Prostate gland (tissue), 2 donors: Measurements from ENCODE around the gene GABRQ. TPM values are rescaled to one million over a fixed set of nuclear protein-coding genes. Genes with fewer than 3 reads are reported as not detected.

Experiments
- DNase-seq: peaks from one replicate; pipeline ENCODE4 v3.0.0-alpha.2; 2019; ENCODE audit warnings: low spot score
- H3K27ac ChIP-seq, 2 donors: fragments of 200-600 bp; sonication (generic); 2 replicates each; pipeline ENCODE4 v1.5.1; 2017 to 2019
- H3K27me3 ChIP-seq: fragments of 200-600 bp; sonication (generic); replicated peaks from 2 replicates; pipeline ENCODE4 v1.5.1; 2019; ENCODE audit not compliant: insufficient read depth
- H3K36me3 ChIP-seq, 2 donors: fragments of 200-600 bp; sonication (generic); 1 replicate in 1 of 2; 2 replicates in 1 of 2; pipeline versions ENCODE4 v1.5.1 to v1.8.1; 2017 to 2019
- H3K4me1 ChIP-seq: fragments of 200-600 bp; sonication (generic); replicated peaks from 2 replicates; pipeline ENCODE4 v1.5.1; 2019
- H3K4me3 ChIP-seq, 2 donors: fragments of 200-600 bp; sonication (generic); 2 replicates each; pipeline ENCODE4 v1.5.1; 2017 to 2019
- H3K9me3 ChIP-seq: fragments of 200-600 bp; sonication (generic); 2 replicates; pipeline ENCODE4 v1.5.1; 2017
- POLR2A ChIP-seq: fragments of 450-650 bp; IDR thresholded peaks from one replicate; pipeline ENCODE4 v1.6.1; 2016; ENCODE audit warnings: antibody characterized with exemption, mild to moderate bottlenecking
- POLR2AphosphoS5 ChIP-seq: sonication (generic); formaldehyde crosslinking; IDR thresholded peaks from one replicate; pipeline ENCODE4 v1.6.1; 2017; ENCODE audit warnings: antibody characterized with exemption
- whole genome bisulfite sequencing: methylation state at CpG from one replicate; pipeline ENCODE4 v1.1.5; 2018; 5-methylcytosine and 5-hydroxymethylcytosine counted together
- intact Hi-C: fragments of 100-400 bp; cut with DNase I; formaldehyde crosslinking; loops from one replicate; pipeline ENCODE4 v1.14.2; 2022
- total RNA-seq, 2 donors: library from RNA; depleted of rRNA; stranded (reverse); fragments of >200 nt; gene quantifications; one replicate each; pipeline ENCODE4 v1.1.0, GENCODE V29; 2016
- TF ChIP-seq, protein P1 (sequence below), 4 experiments: fragments of 200-600 bp in 2 of 4; fragments of 450-650 bp in 2 of 4; sonication (generic) in 2 of 4; IDR thresholded peaks; 1 replicate in 3 of 4; 2 replicates in 1 of 4; pipeline ENCODE4 v1.5.1; 2016 to 2019; ENCODE audit warnings: antibody characterized with exemption in 4 of 4, mild to moderate bottlenecking in 2 of 4, moderate library complexity in 2 of 4

GABRQ gene
- total RNA-seq, 2 donors from 2014 or later: 9.1 TPM; not detected in 1

DNA sequence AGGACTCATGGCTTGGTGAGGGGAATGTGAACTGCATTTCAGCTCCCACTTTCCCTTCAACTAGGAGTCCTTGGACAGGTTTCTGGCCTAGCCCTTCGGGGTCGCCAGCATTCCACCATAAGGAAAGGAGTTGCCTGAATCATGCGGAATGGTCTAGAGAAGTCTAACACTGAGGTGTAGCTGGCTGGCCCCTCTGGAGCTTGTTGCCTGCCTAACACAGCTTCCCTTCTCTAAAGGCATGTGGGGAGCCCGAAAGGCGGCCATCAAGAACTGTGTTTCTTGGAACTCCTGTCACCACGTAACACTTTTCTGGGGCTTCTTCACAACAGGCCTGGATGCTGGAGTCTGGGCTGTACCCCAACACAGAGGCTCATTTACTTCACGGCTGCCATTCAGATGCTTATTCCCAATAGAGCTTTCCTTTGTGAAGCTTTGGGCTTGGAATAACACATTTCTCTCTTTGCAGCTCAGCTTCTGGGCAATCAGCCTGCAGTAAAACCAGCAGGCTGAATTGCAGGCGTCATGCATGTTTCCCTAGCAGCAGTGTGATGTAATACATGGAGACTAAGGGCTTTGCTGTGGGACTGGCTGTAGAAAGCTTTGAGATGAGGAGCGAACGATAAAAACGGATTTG, 5.4 kb downstream of the GABRQ start:
- no peak for TF ChIP-seq POLR2A
- TF ChIP-seq, protein P1, sequence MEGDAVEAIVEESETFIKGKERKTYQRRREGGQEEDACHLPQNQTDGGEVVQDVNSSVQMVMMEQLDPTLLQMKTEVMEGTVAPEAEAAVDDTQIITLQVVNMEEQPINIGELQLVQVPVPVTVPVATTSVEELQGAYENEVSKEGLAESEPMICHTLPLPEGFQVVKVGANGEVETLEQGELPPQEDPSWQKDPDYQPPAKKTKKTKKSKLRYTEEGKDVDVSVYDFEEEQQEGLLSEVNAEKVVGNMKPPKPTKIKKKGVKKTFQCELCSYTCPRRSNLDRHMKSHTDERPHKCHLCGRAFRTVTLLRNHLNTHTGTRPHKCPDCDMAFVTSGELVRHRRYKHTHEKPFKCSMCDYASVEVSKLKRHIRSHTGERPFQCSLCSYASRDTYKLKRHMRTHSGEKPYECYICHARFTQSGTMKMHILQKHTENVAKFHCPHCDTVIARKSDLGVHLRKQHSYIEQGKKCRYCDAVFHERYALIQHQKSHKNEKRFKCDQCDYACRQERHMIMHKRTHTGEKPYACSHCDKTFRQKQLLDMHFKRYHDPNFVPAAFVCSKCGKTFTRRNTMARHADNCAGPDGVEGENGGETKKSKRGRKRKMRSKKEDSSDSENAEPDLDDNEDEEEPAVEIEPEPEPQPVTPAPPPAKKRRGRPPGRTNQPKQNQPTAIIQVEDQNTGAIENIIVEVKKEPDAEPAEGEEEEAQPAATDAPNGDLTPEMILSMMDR (IDR thresholded peaks at IDR 0.05): no peak
- TF ChIP-seq POLR2AphosphoS5: no peak
- H3K36me3 ChIP-seq: no peaks in the 10 kb centered on the region
- no peaks in the 10 kb centered on the region for H3K9me3 ChIP-seq
- H3K27me3 ChIP-seq: no peaks in the 10 kb centered on the region
- intact Hi-C loops: no loop called here
- H3K4me3 ChIP-seq: no peak overlapping the region
- WGBS: 78% methylated on average over 9 of the region's 11 CpGs
- H3K27ac ChIP-seq: no peak overlapping the region
- DNase-seq: no peak
- H3K4me1 ChIP-seq: no peaks in the 10 kb centered on the region

DNA sequence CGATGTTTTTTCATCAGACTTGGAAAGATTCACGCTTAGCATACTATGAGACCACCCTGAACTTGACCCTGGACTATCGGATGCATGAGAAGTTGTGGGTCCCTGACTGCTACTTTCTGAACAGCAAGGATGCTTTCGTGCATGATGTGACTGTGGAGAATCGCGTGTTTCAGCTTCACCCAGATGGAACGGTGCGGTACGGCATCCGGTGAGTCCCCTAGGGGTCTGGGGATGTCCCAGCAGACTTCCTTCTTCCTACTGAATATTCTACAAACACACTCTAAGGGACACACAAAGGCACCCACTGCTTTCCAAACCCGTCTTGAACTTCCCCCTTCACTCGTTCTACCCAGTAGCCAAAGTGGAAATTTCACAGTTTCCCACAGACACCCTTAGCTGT, 9.3 kb downstream of the GABRQ start:
- Histone ChIP-seq H3K27ac (no peak overlapping the region), H3K27me3 (no peaks in the 10 kb centered on the region), H3K4me3 (no peak overlapping the region), H3K9me3 (no peaks in the 10 kb centered on the region), H3K4me1 (no peaks in the 10 kb centered on the region), H3K36me3 (no peaks in the 10 kb centered on the region)
- WGBS: 93% methylated on average over 12 of the region's 12 CpGs
- intact Hi-C loops: no loop called here
- DNase-seq: no peak
- TF ChIP-seq, protein P1 (IDR thresholded peaks at IDR 0.05): no peak
- TF ChIP-seq POLR2A (no peak), POLR2AphosphoS5 (no peak)

DNA sequence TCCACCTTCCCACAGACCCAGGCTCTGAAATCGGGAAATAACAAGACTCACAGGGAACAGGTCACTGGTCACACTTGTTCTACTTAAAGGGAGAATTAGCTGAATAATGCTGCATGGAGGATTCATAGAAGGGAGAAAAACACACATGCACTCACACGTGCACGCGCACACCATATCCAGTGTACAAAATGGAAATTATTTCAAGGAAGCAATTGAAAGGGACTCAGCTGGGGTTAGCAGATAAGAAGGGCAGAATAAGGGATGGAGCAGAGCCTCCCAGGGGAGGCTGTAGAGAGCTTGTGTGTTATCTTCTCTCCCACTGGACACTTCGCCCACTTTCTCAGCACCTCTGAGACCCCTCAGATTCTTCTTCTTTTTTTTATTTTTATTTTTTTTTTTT, 10.3 kb downstream of the GABRQ start:
- DNase-seq: no peak
- Histone ChIP-seq H3K27me3 (no peaks in the 10 kb centered on the region), H3K4me1 (no peaks in the 10 kb centered on the region), H3K4me3 (no peak overlapping the region), H3K27ac (no peak overlapping the region), H3K36me3 (no peaks in the 10 kb centered on the region), H3K9me3 (no peaks in the 10 kb centered on the region)
- TF ChIP-seq POLR2AphosphoS5 (no peak), POLR2A (no peak)
- TF ChIP-seq, protein P1 (IDR thresholded peaks at IDR 0.05): no peak
- intact Hi-C loops: no loop called here
- WGBS: 91% methylated on average over 5 of the region's 5 CpGs

DNA sequence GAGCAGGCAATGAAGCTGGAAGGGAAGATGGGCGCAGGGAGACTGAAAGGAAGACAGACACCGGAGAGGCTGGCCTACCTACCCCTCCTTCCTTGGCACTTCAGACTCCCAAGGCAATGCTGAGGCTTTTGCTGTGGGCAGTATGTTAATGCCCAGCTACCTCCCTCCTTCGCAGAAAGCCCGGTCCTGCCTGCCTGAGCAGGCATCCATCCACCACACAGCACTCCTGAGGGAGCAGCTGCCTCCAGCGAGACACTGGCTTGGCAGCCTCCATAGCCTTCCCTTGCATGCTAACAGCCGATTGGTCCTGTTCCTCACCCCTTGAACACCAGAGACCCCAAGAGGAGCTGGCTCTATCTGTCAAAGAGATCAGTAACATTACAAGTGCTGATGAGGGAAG, 14.4 kb downstream of the GABRQ start:
- TF ChIP-seq, protein P1 (IDR thresholded peaks at IDR 0.05): no peak
- TF ChIP-seq POLR2AphosphoS5 (no peak), POLR2A (no peak)
- Histone ChIP-seq H3K4me1 (no peaks in the 10 kb centered on the region), H3K36me3 (no peaks in the 10 kb centered on the region), H3K27ac (no peak overlapping the region), H3K9me3 (no peaks in the 10 kb centered on the region), H3K27me3 (no peaks in the 10 kb centered on the region), H3K4me3 (no peak overlapping the region)
- 91% methylated on average over 5 of the region's 6 CpGs for WGBS
- DNase-seq: no peak
- intact Hi-C loops: no loop called here

DNA sequence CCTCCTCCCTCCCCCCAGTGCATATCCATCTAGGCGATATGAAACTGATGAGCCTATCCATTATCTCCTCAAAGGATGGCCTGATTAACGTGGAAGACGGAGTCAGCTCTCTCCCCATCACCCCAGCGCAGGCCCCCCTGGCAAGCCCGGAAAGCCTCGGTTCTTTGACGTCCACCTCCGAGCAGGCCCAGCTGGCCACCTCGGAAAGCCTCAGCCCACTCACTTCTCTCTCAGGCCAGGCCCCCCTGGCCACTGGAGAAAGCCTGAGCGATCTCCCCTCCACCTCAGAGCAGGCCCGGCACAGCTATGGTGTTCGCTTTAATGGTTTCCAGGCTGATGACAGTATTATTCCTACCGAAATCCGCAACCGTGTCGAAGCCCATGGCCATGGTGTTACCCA, 14.8 kb downstream of the GABRQ start:
- DNase-seq: no peak
- H3K36me3 ChIP-seq: no peaks in the 10 kb centered on the region
- H3K4me1 ChIP-seq: no peaks in the 10 kb centered on the region
- no peak overlapping the region for H3K27ac ChIP-seq
- WGBS: 94% methylated on average over 8 of the region's 16 CpGs
- intact Hi-C loops: no loop called here
- no peak overlapping the region for H3K4me3 ChIP-seq
- H3K27me3 ChIP-seq: no peaks in the 10 kb centered on the region
- H3K9me3 ChIP-seq: no peaks in the 10 kb centered on the region
- no peak for TF ChIP-seq POLR2AphosphoS5
- TF ChIP-seq, protein P1 (IDR thresholded peaks at IDR 0.05): no peak
- no peak for TF ChIP-seq POLR2A
